Measurements from ENCODE around the gene HCN1.
A peak's percentile ranks its signal among the peaks of the same experiment; 100 is the strongest.

Gene HCN1

DNA sequence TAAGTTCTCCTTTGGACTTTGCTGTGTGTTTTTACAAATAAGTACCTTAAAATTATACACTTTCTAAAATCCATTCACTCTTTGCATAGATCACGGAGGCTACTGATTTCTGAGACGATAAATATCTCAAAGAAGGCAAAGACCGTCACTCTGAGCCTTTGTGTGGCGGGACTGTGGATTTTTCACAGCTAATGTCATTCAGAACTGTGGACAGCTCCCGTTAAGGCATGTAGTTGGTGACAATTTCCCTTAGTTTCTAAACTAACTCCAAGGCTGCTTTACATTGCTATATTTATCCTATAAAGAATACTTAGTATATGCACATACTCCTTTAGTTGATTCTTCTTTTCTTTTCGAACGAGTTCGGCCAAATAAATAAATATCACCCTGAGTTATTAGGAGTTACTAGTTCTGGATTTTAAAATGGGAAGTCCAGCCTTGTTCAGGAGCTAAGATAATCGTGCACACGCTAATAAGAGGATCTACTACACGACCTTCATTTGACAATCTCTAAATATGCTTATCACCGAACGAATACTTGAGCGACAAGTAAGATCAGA is 1.8 kb downstream of the HCN1 start:
- Histone ChIP-seq H3K4me3 (ENCODE audit: control insufficient read depth in 1 of 7, extremely low read depth in 1 of 7, insufficient read depth in 4 of 7, low read depth in 2 of 7, low read length in 6 of 7) (no peak overlapping the region), H3K4me1 (ENCODE audit: control extremely low read depth in 1 of 4, control insufficient read depth in 4 of 4, insufficient read depth in 4 of 4, low read length in 3 of 4) (peaks cover 0 to 9% (median 5%) of the 10 kb centered on the region in 4 experiments), H3K36me3 (ENCODE audit: control insufficient read depth in 4 of 4, insufficient read depth in 4 of 4, low read length in 3 of 4) (no peaks in the 10 kb centered on the region), H3K9me3 (ENCODE audit: control extremely low read depth in 1 of 5, control insufficient read depth in 4 of 5, insufficient read depth in 2 of 5, low read depth in 1 of 5, low read length in 4 of 5) (no peaks in the 10 kb centered on the region), H3K27me3 (replicated peaks in 2 of 5; ENCODE audit: control insufficient read depth in 4 of 5, insufficient read depth in 5 of 5, low read length in 4 of 5) (peaks cover 10 to 37% (median 14%) of the 10 kb centered on the region in 5 experiments), H3K27ac (ENCODE audit: insufficient read depth in 1 of 2, low read depth in 1 of 2, low read length in 2 of 2, poor library complexity in 1 of 2, severe bottlenecking in 2 of 2) (no peak overlapping the region)
- WGBS (ENCODE audit: insufficient coverage) = 33% methylated on average over 10 of the region's 14 CpGs
- ChIA-PET POLR2A (no interaction called here), CTCF (interaction anchor here (0.8 kb wide), 1 partner anchor 8 kb away, joined by 3 read pairs; no protein-coding TSS in a partner anchor)
- peak in 2 of 3 donors; percentile 39 to 40 for DNase-seq

DNA sequence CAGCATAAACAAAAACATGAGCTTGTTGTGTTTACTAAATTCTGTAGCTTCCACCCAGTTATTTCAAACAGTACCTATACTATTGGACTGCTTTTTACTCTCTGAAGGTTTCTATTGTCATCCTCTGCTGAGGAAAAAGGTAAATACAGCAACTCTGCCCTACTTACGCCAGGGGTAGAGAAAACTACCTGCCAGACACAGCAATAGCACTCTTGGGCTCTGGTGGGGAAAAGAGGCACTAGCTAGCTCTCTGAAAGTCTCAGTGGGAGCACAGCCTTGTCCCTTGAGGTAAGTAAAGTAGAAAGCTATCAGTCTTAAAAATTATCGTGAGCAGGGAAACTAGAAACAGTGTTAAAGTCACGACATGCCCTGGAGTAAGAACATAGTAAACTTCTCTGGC is 3.7 kb downstream of the HCN1 start:
- no peaks in the 10 kb centered on the region for H3K9me3 ChIP-seq (ENCODE audit: control extremely low read depth in 1 of 5, control insufficient read depth in 4 of 5, insufficient read depth in 2 of 5, low read depth in 1 of 5, low read length in 4 of 5)
- peaks cover 10 to 35% (median 12%) of the 10 kb centered on the region in 5 experiments for H3K27me3 ChIP-seq (replicated peaks in 2 of 5; ENCODE audit: control insufficient read depth in 4 of 5, insufficient read depth in 5 of 5, low read length in 4 of 5)
- POLR2A ChIA-PET = no interaction called here
- no peak for DNase-seq
- H3K36me3 ChIP-seq (ENCODE audit: control insufficient read depth in 4 of 4, insufficient read depth in 4 of 4, low read length in 3 of 4) = no peaks in the 10 kb centered on the region
- H3K4me3 ChIP-seq (ENCODE audit: control insufficient read depth in 1 of 7, extremely low read depth in 1 of 7, insufficient read depth in 4 of 7, low read depth in 2 of 7, low read length in 6 of 7) = no peak overlapping the region
- peaks cover 0 to 9% (median 5%) of the 10 kb centered on the region in 4 experiments for H3K4me1 ChIP-seq (ENCODE audit: control extremely low read depth in 1 of 4, control insufficient read depth in 4 of 4, insufficient read depth in 4 of 4, low read length in 3 of 4)
- CTCF ChIA-PET = no interaction called here
- no peak overlapping the region for H3K27ac ChIP-seq (ENCODE audit: insufficient read depth in 1 of 2, low read depth in 1 of 2, low read length in 2 of 2, poor library complexity in 1 of 2, severe bottlenecking in 2 of 2)
- 80% methylated on average over 1 of the region's 3 CpGs for WGBS (ENCODE audit: insufficient coverage)

DNA sequence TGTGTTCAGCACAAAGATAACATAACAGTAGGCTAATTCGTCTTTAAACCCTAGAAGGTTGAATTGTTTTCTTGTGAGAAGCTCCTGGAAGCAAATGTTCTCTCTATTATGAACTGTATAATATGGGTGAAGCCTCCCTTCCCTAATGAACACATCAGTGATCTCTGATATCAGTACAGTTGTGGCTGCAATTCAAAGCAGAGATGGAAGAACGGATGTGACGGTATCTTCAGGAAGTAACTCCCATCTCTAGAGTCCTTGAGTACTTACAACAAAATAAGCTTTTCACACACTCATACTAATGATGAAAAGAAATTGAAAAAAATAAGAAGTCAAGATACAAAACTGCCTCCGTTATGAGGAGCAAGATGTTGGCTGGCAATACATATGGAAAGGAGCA is 4.5 kb downstream of the HCN1 start:
- CTCF ChIA-PET = no interaction called here
- no peaks in the 10 kb centered on the region for H3K36me3 ChIP-seq (ENCODE audit: control insufficient read depth in 4 of 4, insufficient read depth in 4 of 4, low read length in 3 of 4)
- no peak overlapping the region for H3K4me3 ChIP-seq (ENCODE audit: control insufficient read depth in 1 of 7, extremely low read depth in 1 of 7, insufficient read depth in 4 of 7, low read depth in 2 of 7, low read length in 6 of 7)
- H3K9me3 ChIP-seq (ENCODE audit: control extremely low read depth in 1 of 5, control insufficient read depth in 4 of 5, insufficient read depth in 2 of 5, low read depth in 1 of 5, low read length in 4 of 5) = no peaks in the 10 kb centered on the region
- H3K27me3 ChIP-seq (replicated peaks in 2 of 5; ENCODE audit: control insufficient read depth in 4 of 5, insufficient read depth in 5 of 5, low read length in 4 of 5) = peaks cover 8 to 30% (median 12%) of the 10 kb centered on the region in 5 experiments
- no peak for DNase-seq
- POLR2A ChIA-PET = no interaction called here
- H3K4me1 ChIP-seq (ENCODE audit: control extremely low read depth in 1 of 4, control insufficient read depth in 4 of 4, insufficient read depth in 4 of 4, low read length in 3 of 4) = peaks cover 0 to 9% (median 5%) of the 10 kb centered on the region in 4 experiments
- H3K27ac ChIP-seq (ENCODE audit: insufficient read depth in 1 of 2, low read depth in 1 of 2, low read length in 2 of 2, poor library complexity in 1 of 2, severe bottlenecking in 2 of 2) = no peak overlapping the region
- WGBS (ENCODE audit: insufficient coverage) = 91% methylated on average over 1 of the region's 4 CpGs

DNA sequence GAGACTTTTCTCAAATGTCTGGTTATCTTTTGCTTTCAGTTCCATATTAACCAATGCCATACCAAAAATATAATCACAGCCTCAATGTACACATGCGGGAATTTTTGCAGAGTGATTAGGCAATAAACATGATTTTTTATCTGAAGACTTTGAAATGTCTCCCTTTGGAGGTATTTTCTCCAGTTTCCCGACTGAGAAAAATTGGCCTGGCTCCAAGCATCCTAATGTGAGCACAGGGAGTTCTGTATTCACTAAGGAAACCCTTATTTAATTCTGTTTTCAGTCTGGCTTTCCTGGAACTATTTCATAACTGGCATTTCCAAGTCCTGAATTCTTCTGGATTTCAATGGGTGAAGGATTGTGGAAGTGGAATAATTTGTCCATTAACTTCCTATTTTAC is 8.5 kb downstream of the HCN1 start:
- no peak overlapping the region for H3K4me3 ChIP-seq (ENCODE audit: control insufficient read depth in 1 of 7, extremely low read depth in 1 of 7, insufficient read depth in 4 of 7, low read depth in 2 of 7, low read length in 6 of 7)
- no peaks in the 10 kb centered on the region for H3K36me3 ChIP-seq (ENCODE audit: control insufficient read depth in 4 of 4, insufficient read depth in 4 of 4, low read length in 3 of 4)
- POLR2A ChIA-PET = no interaction called here
- no peaks in the 10 kb centered on the region for H3K4me1 ChIP-seq (ENCODE audit: control extremely low read depth in 1 of 4, control insufficient read depth in 4 of 4, insufficient read depth in 4 of 4, low read length in 3 of 4)
- H3K27me3 ChIP-seq (replicated peaks in 2 of 5; ENCODE audit: control insufficient read depth in 4 of 5, insufficient read depth in 5 of 5, low read length in 4 of 5) = peaks cover 0 to 7% (median 0%) of the 10 kb centered on the region in 5 experiments
- CTCF ChIA-PET = no interaction called here
- H3K9me3 ChIP-seq (ENCODE audit: control extremely low read depth in 1 of 5, control insufficient read depth in 4 of 5, insufficient read depth in 2 of 5, low read depth in 1 of 5, low read length in 4 of 5) = no peaks in the 10 kb centered on the region
- WGBS (ENCODE audit: insufficient coverage) = 90% methylated on average over 2 of the region's 2 CpGs
- DNase-seq = no peak
- H3K27ac ChIP-seq (ENCODE audit: insufficient read depth in 1 of 2, low read depth in 1 of 2, low read length in 2 of 2, poor library complexity in 1 of 2, severe bottlenecking in 2 of 2) = no peak overlapping the region

DNA sequence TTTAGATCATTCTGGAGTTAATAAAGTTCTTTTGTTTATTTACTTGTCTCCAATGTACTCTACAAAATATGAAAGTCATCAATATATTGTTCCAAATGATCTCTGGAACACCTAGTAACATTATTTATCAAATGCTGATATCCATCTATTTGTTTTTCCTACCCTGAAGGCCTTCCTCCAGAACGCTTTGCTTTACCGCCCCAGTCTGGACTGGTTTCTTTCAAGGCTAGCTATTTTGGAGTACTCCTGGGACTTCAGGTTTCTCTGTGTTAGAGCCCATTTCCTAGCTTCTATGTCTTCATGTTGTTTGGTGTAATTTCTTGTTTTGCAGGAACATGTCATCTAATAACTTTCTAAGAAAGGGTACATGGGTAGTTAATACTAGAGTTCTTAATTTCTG is 9.6 kb downstream of the HCN1 start:
- Histone ChIP-seq H3K27me3 (replicated peaks in 2 of 5; ENCODE audit: control insufficient read depth in 4 of 5, insufficient read depth in 5 of 5, low read length in 4 of 5) (peaks cover 0 to 2% (median 0%) of the 10 kb centered on the region in 5 experiments), H3K4me3 (ENCODE audit: control insufficient read depth in 1 of 7, extremely low read depth in 1 of 7, insufficient read depth in 4 of 7, low read depth in 2 of 7, low read length in 6 of 7) (no peak overlapping the region), H3K4me1 (ENCODE audit: control extremely low read depth in 1 of 4, control insufficient read depth in 4 of 4, insufficient read depth in 4 of 4, low read length in 3 of 4) (no peaks in the 10 kb centered on the region), H3K36me3 (ENCODE audit: control insufficient read depth in 4 of 4, insufficient read depth in 4 of 4, low read length in 3 of 4) (no peaks in the 10 kb centered on the region), H3K9me3 (ENCODE audit: control extremely low read depth in 1 of 5, control insufficient read depth in 4 of 5, insufficient read depth in 2 of 5, low read depth in 1 of 5, low read length in 4 of 5) (no peaks in the 10 kb centered on the region), H3K27ac (ENCODE audit: insufficient read depth in 1 of 2, low read depth in 1 of 2, low read length in 2 of 2, poor library complexity in 1 of 2, severe bottlenecking in 2 of 2) (no peak overlapping the region)
- ChIA-PET CTCF (interaction anchor here (1.0 kb wide), 1 partner anchor 8 kb away, joined by 3 read pairs; no protein-coding TSS in a partner anchor), POLR2A (no interaction called here)
- 80% methylated on average over 1 of the region's 2 CpGs for WGBS (ENCODE audit: insufficient coverage)
- DNase-seq = no peak

DNA sequence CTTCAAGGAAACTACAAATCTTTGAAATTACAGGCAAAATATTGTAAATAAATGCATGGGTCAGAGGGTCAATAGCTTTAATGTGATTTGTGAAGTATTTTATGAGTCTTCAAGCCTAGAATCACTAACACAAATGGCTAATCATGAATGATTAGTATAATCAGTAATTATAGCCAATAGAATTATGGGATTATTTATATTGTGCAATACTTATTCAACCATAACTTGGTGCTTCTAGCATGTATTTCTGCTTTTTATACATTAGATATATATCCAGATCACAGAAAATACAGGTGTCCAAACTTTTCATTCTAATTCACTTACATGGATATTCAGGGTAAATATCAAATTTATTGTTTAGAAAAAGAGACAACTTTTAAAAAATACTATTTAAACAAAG is 12.1 kb downstream of the HCN1 start:
- CTCF ChIA-PET = no interaction called here
- POLR2A ChIA-PET = no interaction called here
- no peaks in the 10 kb centered on the region for H3K4me1 ChIP-seq (ENCODE audit: control extremely low read depth in 1 of 4, control insufficient read depth in 4 of 4, insufficient read depth in 4 of 4, low read length in 3 of 4)

DNA sequence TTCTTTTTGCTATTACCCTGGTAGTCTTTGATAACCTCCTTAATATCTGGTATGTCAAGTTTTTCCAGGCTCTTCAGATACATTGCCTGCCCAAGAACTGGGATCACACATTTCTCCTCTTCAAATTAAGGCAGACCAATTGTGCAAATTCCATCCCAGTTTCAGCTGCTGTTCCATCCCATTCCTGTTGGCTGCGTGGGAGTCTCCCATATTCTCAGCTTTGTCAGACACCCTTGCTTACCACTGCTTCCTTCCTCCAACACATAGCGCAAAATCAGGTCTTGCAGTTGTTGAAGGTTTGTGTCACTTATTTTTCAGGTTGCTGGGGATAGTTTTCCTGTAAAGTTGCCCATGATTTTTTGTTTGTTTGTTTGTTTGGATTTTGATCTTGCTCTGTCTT is 15.2 kb downstream of the HCN1 start:
- no peaks in the 10 kb centered on the region for H3K36me3 ChIP-seq (ENCODE audit: control insufficient read depth in 4 of 4, insufficient read depth in 4 of 4, low read length in 3 of 4)
- no peak overlapping the region for H3K27ac ChIP-seq (ENCODE audit: insufficient read depth in 1 of 2, low read depth in 1 of 2, low read length in 2 of 2, poor library complexity in 1 of 2, severe bottlenecking in 2 of 2)
- no peaks in the 10 kb centered on the region for H3K4me1 ChIP-seq (ENCODE audit: control extremely low read depth in 1 of 4, control insufficient read depth in 4 of 4, insufficient read depth in 4 of 4, low read length in 3 of 4)
- no peaks in the 10 kb centered on the region for H3K9me3 ChIP-seq (ENCODE audit: control extremely low read depth in 1 of 5, control insufficient read depth in 4 of 5, insufficient read depth in 2 of 5, low read depth in 1 of 5, low read length in 4 of 5)
- CTCF ChIA-PET = no interaction called here
- POLR2A ChIA-PET = no interaction called here
- DNase-seq = no peak
- H3K4me3 ChIP-seq (ENCODE audit: control insufficient read depth in 1 of 7, extremely low read depth in 1 of 7, insufficient read depth in 4 of 7, low read depth in 2 of 7, low read length in 6 of 7) = no peak overlapping the region
- no CpG with 5 or more reads among the region's 2 CpGs for WGBS (ENCODE audit: insufficient coverage)
- no peaks in the 10 kb centered on the region for H3K27me3 ChIP-seq (replicated peaks in 2 of 5; ENCODE audit: control insufficient read depth in 4 of 5, insufficient read depth in 5 of 5, low read length in 4 of 5)

More for the DNA sequence above, 12.1 kb downstream of the HCN1 start:
- Histone ChIP-seq H3K9me3 (ENCODE audit: control extremely low read depth in 1 of 5, control insufficient read depth in 4 of 5, insufficient read depth in 2 of 5, low read depth in 1 of 5, low read length in 4 of 5) (no peaks in the 10 kb centered on the region), H3K27me3 (replicated peaks in 2 of 5; ENCODE audit: control insufficient read depth in 4 of 5, insufficient read depth in 5 of 5, low read length in 4 of 5) (no peaks in the 10 kb centered on the region), H3K27ac (ENCODE audit: insufficient read depth in 1 of 2, low read depth in 1 of 2, low read length in 2 of 2, poor library complexity in 1 of 2, severe bottlenecking in 2 of 2) (no peak overlapping the region), H3K36me3 (ENCODE audit: control insufficient read depth in 4 of 4, insufficient read depth in 4 of 4, low read length in 3 of 4) (no peaks in the 10 kb centered on the region), H3K4me3 (ENCODE audit: control insufficient read depth in 1 of 7, extremely low read depth in 1 of 7, insufficient read depth in 4 of 7, low read depth in 2 of 7, low read length in 6 of 7) (no peak overlapping the region)
- no peak for DNase-seq

Data from common myeloid progenitor, CD34-positive (primary cell).